Measurements from ENCODE around the gene ACOXL. TPM values are rescaled to one million over a fixed set of nuclear protein-coding genes. Genes with fewer than 3 reads are reported as not detected.

Gene ACOXL
- total RNA-seq, 1 experiment from 2014 or later: not detected

- no peak for DNase-seq (ENCODE audit: low read depth)
Measured at GRCh38 chr2:110718382-110718781, 14.0 kb upstream of the ACOXL start.

GRCh38 chr2:110718990-110719389, 13.4 kb upstream of the ACOXL start:
- no peak for DNase-seq (ENCODE audit: low read depth)

DNA sequence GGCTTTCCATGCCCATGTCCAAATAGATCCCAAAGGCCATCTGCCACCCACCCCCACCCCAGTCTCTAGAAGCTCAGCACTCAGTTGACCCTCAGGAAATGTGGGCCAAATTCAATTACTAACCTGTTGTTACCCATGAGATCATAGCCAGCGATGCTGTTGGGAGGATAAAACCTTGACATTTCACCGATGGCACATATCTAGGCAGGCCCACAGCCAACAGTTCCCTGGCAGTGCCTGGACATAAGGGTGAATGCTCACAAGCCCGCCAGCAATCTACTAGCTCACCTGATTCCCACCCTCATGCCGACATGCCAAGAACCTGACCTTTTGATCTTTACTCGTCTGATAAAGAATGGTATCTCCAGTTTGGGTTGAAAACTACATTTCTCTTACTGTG, 11.8 kb upstream of the ACOXL start:
- no peak for DNase-seq (ENCODE audit: low read depth)

- DNase-seq (ENCODE audit: low read depth): no peak
Measured at GRCh38 chr2:110724820-110725219, 7.6 kb upstream of the ACOXL start.

DNA sequence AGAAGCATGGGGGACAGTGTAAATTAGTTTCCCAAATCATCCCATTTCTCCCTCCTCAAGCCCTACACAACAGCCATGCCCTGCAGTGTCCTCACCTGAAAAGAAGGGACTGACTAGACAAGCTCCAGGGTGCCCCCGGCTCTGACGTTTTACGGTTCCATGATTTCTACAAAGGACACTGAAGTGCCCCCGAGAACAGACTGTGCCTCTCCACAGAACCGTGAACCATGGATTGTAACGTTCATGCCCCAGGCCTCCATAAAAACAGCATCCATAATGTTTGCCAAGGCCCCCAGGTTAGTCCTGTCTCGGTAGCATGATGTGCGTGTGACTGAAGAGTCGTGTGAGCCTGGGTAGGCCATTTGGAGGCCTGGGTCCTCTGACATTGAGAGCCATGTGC, 7.0 kb upstream of the ACOXL start:
- no peak for DNase-seq (ENCODE audit: low read depth)

DNA sequence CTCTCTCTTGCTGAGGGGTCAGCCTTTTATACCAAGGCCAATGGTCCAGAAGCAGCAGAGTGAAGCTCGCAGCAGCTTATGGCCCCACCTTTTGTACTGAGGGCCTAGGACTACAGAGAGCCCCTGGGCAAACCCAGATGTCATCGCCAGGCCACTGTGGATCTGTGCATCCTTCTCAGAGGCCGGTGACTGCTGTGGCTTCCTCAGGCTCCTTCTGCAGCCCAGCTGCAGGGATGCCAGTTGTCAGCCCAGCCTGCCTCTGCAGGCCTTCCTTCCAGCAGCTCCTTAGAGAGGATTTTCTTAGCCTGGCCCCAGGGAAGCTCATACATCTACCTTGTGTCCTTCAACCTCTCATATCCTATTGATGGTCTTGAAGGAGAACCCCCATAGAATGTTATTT, 6.5 kb upstream of the ACOXL start:
- DNase-seq (ENCODE audit: low read depth): no peak

DNA sequence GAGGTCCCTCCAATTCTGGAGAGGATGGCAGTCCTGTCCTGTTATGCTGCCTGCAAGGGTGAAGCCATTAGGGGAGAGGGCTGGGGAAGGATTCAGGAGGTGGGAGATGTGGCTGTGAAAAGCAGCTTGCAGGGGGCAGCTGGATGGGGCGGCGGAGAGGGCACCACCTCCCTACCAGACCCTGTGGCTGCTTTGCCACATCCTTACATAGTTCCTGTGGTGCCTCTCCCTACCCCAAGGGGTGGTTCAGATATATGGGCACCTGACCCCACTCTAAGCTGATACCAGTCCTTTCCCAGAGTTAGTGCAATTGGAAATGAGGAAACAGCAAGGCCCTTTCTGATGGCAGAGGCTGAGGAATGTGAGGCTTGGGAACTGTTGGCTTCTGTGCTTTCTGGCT, 6.1 kb upstream of the ACOXL start:
- DNase-seq (ENCODE audit: low read depth): no peak

DNA sequence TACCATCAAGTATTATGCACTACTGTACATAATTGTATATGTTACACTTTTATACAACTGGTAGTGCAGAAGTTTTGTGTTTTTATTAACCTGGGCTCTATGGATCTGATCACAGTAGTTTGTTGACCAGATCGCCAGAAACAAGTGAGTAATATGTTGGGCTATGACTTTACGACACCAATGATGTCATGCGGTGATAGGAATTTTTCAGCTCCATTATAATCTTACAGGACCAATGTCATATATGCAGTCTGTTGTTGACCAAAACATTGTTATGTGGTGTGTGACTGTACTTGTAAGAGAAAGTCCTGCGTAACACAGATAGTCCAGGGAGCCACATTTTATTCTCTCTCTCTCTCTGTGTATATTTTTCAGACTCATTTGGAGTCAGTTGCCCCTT, 4.5 kb upstream of the ACOXL start:
- no peak for DNase-seq (ENCODE audit: low read depth)

DNA sequence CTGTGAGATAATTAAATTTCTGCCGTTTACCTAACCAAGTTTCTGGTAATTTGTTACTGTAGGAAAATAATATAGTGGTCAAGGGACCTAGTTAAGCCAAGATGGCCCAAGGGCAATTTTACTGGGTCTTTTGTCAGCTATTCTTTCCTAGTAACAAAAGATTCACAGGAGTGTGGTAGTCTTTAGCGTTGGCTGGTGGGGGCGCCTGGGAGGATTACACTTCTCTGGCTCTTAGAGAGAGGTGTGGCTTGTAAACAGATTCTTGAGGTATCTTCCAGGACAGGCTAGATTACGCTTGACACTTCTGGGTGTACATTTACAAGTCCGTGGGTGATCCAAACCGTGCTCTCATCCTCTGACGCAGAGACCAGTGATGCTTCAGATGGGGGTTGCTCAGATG, 3.3 kb upstream of the ACOXL start:
- DNase-seq (ENCODE audit: low read depth): no peak

- DNase-seq (ENCODE audit: low read depth): no peak
Measured at GRCh38 chr2:110731064-110731463, 1.3 kb upstream of the ACOXL start.

DNA sequence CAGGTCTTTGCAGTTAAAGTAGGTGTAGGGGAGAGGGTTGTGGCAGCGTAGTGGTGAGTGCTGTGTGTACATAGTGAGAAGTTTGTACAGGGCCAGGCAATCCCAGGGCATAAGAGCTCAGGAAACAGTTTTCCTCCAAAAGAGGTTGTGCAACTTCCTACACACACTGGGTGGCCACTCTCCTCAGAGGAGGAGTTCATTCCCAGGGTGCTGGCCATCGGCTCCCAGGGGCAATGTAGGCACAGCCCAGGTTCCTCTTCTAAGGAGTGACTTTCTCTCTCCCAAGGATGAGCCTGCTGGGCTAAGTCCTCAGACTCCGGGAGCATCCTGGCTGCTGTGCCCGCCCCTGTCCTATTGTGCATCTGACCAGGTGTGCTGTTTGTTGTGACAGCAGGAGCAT, 3.0 kb downstream of the ACOXL start:
- DNase-seq (ENCODE audit: low read depth): no peak

DNA sequence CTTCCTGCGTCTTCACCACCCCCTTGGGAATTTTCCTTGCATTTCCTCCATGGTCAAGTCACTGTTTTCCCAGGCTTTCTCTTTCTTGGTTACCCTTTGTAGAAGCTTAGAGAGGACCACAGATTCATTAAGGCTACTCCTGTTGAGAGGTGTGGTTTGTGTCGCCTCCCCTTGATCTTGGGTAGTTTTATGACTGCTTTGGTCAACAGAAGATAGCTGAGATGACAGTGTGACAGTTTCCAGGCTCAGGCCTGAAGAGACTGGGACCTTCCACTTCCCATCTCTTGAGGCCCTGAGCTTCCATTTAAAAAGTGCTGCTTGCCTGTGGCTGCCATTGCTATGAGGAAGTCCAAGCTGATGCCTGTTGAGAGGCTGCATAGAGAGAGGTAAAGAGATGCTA, 5.4 kb downstream of the ACOXL start:
- no peak for DNase-seq (ENCODE audit: low read depth)

DNA sequence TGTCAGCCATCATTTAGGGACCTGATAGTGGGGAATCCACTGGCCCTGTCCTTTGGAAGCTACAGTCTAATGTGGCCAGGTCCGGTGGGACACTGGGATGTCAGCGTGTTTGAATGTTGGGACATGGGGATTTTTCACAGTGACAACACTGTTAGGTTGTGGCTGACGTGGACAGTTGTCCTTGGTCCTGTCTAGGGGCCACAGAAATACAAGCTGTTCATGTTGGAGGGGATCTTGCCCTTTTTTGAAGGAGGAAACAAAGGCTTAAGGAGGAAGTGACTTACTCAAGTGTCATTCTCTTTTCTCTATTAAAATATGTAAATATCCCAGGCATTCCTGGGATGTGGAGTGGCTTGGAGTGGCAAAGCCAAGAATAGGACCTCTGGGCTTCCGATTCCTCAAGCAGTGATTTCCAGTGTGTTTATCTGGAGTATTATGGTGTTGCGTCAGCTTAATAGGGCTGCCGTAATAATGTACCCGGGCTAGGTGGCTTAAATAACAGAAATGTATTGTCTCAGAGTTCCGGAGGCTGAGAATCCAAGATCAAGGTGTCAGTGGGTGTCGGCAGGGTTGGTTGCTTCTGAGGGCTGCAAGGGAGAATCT, 8.5 kb downstream of the ACOXL start:
- DNase-seq (ENCODE audit: low read depth): no peak

- no peak for DNase-seq (ENCODE audit: low read depth)
Measured at GRCh38 chr2:110741491-110741980, 9.2 kb downstream of the ACOXL start.

DNA sequence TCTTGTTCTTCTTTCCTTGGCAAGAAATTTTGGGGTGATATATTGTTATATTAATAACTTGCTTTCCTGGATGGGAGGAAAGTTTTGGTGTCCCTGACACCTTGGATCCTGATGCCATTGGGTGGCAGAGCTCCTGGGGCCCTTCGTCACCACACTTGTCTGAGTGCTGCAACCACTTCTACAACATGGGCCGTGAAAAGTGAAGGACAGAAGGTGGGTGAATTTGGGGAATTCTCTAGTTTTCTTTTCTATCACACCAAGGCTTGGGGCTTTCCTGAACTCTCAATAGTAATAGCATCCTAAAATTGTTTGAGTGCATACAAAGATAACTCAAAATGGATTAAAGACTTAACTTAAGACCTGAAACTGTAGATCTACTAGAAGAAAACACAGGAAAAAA, 10.0 kb downstream of the ACOXL start:
- DNase-seq (ENCODE audit: low read depth): no peak

GRCh38 chr2:110743600-110743999, 11.2 kb downstream of the ACOXL start:
- DNase-seq (ENCODE audit: low read depth): no peak

GRCh38 chr2:110744429-110744828, 12.1 kb downstream of the ACOXL start:
- DNase-seq (ENCODE audit: low read depth): no peak

DNA sequence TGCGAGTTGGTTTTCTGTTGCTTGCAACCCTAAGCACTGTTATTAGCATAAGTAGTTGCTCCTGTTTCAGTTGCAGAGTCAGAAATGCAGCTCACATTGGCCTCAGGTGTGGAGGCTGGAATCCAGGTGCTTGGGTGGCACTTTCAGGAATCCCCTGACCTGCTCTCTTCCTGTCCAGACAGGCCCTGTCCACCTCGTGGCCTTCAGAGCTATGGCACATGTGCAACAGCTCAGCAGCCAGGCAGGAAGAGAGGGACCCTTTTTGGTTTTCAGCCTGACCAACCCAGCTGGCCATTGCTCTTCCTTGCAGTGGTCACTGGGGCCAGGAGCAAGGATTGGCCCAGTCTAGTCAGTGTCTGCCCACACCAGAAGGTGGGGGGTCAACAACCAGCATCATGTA, 12.7 kb downstream of the ACOXL start:
- DNase-seq (ENCODE audit: low read depth): no peak

DNA sequence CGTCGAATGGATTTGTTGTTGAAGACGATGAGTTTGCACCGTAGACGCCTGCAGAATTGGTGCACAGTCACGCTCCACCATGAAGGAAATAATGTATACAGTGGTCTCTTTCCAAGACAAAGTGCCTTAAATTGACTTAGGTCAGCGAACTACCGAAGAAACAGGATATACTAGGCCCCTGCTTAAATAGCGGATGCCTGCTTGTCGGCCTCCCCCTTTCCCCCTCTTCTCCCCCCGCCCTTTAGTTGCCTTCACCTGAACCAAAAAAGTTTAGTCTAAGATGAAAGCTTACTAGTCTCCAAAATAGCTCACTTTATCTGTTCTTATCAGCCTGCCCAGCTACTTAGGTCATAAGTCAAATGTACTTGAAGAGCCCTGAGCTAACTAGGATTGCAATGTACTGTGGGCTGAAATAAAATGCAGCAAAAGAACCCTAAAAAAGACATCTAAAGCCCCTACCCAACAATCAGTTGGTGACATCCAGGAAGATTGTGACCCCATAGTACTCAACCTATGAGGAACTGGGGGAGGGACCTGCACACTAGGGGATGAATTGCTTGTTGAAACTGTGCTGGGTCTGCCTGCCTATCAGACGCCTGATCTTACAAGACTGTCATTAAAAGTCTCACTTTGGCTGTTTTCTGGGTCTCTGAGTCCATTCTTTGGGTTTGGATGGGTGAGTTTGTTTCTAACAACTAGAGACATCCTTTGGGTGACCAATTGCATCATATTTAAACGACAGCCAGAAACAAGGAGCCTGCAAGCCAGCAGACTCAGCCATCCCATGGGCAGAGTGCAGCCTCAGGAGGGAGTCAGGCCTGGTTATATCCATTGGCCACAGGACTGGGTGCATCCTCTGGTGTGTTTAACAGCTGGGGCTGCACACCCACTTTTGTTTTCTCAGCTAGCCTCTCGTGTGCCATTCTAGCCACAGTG, 14.5 kb downstream of the ACOXL start:
- no peak for DNase-seq (ENCODE audit: low read depth)

DNA sequence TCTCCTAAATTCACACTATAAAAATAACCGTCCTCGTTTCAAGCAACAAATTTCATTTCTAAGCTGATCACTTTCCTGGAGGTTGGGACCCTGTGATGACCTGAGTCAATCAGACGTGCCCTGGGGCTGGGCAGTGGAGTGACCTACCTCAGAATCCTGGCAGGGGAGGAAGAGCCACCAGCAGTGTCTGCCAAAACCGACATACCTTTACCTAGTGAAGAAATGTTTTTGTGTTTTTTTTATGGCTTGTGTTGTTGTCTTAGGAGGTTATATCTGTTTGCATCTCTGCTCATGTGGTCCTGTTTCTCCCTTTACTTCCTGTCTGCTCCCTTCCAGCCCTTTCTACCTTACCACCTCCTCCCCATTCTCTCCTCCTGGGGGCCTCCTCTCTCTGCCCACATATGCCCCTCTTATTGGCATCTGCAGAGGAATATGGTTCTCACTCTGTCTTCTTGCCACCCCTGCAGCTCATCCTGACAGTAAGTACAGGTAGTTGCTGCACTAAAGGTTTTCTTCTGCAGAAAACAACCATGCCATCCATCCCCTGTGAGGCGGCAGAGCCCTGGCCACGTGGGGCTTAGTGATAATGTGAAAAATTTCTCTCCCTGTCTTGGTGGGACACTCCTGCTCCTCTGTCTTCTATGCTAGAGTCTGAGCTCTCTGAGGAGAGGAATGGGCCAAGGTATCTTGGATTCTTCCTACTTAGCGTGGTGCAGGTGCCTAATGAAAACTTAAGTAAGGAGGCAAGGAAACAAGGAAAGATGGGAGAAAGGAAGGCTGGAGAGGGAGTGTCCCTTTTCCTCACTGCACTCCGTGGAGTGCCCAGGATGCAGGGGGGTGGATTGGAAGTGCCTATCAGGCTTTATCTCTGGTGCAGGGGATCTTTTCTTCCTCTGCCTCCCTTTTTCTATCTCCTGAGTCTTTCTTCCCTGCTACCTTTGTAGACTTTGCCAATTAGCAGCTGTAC, 15.4 kb downstream of the ACOXL start:
- no peak for DNase-seq (ENCODE audit: low read depth)

DNA sequence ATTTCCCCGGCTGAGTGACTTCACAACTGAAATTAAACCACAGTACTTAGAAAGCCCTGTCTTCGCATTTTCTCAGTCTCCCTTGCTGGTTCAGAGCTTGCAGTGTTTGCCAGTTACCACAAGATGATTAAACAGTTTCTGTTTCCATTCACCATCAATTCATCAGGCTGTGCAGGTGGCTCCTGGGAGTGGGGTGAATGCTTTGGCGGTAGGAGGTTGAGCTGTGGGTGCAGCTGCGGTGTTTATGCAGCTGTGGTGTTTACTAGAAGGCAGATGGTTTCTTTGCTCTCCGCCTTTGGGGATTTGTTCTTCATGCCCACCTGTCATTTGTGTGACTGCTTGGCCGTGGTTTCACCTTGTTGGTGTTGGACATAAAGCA, 16.1 kb downstream of the ACOXL start:
- no peak for DNase-seq (ENCODE audit: low read depth)

DNA sequence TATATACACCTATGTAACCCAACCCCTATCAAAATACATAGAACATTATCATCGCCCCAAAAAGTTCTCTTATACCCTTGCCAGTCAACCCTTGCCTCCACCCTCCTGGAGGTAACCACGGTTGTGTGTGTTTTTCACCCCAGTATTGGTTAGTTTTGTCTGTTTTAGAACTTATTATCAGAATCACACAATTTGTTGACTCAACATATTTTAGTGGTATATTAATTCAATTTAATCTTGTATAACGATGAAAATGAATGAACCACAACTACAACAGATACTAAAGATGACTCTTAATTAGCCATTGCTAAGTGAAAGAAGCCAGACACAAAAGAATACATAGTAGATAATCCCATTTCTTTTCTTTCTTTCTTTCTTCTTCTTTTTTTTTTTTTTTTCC, 19.3 kb downstream of the ACOXL start:
- DNase-seq (ENCODE audit: low read depth): no peak

Measured in HT1080 (cell line).